HG03196 (cell line): Measurements from ENCODE around the gene TRAF5.

Experiments
- ATAC-seq: cut with Tn5 transposase; IDR thresholded peaks from one replicate; pipeline ENCODE4 v1.9.1; 2021; ENCODE audit not compliant: unreplicated experiment

TRAF5 gene

GRCh38 chr1:211327346-211327921 is 801 bp downstream of the TRAF5 start:
- ATAC-seq, result peak; percentile 36

GRCh38 chr1:211328084-211328694 is 1.6 kb downstream of the TRAF5 start:
- ATAC-seq, result no peak

GRCh38 chr1:211328866-211329475 is 2.3 kb downstream of the TRAF5 start:
- no peak for ATAC-seq

GRCh38 chr1:211329764-211330201 is 3.1 kb downstream of the TRAF5 start:
- peak; percentile 41 for ATAC-seq

- no peak for ATAC-seq
Measured at GRCh38 chr1:211330282-211330936, 3.8 kb downstream of the TRAF5 start.

- ATAC-seq, result no peak
Measured at GRCh38 chr1:211331011-211331709, 4.5 kb downstream of the TRAF5 start.

GRCh38 chr1:211332036-211332616 is 5.5 kb downstream of the TRAF5 start:
- ATAC-seq, result no peak

DNA sequence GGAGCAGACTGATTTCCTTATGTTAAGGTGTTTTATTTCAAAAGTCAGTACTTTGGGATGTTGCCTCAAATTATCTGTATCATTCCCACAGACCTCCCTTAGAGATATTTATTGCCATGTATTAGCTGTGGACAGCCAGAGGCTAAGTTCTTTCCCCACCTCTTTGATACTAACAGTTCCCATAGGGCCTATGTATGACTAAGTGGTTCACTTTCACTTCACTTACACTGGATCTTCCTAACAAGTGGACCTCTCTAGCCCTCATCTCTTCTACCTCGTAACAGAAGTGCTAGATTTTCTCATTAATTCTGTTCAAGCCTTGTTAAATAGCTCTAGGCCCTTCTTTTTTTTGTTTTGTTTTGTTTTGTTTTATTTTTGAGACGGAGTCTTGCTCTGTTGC is 6.2 kb downstream of the TRAF5 start:
- ATAC-seq, result no peak

DNA sequence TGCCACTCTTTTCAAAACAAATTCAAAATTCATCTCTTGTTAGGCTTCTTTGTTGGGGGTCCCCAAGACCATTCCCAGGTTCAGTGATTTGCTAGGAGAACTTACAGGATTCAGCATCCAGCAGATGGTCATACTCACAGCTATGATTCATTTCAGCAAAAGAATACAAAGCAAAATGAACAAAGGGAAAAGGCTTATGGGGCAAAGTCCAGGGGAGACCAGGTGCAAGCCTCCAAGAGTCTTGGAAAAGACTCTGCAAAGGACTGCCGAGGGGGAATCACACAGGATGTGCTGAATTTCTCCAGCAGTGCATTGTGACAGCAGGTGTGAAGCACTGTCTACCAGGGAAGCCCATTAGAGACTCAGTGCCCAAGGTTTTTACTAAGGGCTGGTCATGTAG is 7.3 kb downstream of the TRAF5 start:
- no peak for ATAC-seq

GRCh38 chr1:211334986-211335385 is 8.4 kb downstream of the TRAF5 start:
- ATAC-seq, result no peak

DNA sequence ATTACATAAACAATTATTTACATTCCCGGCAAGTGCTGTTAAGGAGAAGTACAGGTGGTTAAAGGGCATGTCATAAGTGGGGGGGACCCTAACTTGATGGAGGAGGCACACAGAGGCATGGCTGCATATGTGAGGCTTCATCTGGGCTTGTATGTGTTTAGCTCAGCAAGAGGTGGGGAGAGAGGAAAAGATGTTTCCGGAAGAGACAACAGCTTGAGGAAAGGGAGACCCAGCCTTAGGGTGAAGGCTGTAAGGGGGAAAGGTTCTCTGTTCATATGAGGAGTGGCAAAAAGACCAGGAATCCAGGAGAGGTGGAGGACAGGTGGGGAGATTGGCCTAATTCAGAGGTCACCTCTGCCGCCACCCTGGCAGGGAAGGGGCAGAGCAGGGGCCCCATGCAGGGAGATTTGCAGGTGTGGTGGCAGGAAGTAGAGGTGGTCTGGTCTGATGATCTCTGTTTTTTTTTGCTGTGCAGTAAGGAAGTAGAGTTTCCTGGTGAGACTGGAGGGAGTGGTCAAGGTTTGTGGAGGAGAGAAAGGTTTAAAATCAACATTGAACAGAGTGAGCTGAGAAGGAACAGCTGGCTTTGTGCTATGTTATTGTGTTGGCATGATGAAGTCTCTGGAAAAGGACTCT is 9.0 kb downstream of the TRAF5 start:
- peak; percentile 76 for ATAC-seq

DNA sequence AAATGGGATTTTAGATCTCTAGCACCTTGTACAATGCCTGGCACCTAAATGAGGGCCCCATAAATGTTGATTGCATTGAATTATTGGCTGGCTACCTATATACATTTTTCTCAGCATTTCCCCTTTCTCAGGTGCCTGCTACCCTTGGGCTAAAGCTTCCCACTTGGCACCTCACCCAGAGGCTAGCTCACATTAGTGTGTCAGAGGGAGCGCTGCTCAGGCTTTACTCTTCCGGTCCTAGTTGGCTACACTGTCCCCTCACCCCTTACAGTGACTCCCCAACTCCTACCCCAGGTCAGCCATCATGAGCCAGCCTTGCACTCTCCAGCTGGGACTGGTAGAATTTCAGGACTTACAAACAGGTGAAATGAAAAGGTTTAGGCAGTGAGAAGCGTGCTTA is 9.5 kb downstream of the TRAF5 start:
- no peak for ATAC-seq

- no peak for ATAC-seq
Measured at GRCh38 chr1:211336775-211337174, 10.1 kb downstream of the TRAF5 start.

- no peak for ATAC-seq
Measured at GRCh38 chr1:211337430-211338223, 11.0 kb downstream of the TRAF5 start.

- ATAC-seq, result no peak
Measured at GRCh38 chr1:211338224-211338620, 11.6 kb downstream of the TRAF5 start.

DNA sequence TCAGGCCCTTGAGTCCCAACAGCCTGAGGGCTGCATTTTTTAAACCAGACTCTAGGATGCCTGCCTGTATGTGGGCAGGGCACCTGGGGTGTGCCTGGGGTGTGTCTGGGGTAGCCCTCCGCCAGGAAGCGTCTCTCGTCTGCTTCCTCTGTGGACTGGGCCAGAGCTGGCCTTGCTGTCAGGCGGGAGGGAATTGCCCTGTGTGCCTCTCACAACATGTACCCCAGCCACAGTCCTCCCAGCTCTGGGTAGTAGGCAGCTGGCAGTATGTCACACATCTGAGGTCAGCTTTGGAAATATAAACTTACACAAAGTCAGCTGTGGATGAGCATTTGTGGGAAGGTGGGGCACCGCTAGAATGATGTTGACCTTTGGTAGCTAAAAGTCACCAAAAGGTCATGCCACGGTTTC is 13.0 kb downstream of the TRAF5 start:
- no peak for ATAC-seq

- ATAC-seq, result no peak
Measured at GRCh38 chr1:211340622-211341507, 14.2 kb downstream of the TRAF5 start.

DNA sequence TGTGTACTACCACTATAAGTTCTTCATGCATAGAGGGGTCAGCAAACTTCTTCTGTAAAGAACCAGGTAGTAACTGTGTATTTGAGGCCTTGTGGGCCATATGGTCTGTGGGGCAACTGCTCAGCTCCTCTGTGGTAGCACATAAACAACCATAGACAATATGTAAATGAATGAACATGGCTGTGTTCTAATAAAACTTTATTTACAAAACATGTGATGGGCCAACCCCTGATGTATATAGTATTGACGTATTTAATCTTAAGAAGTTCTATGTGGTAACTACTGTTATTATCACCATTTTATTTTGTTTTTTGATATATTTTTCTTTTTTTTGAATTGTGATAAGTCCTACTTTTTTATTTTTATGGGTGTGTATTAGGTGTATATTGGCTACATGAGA is 15.4 kb downstream of the TRAF5 start:
- no peak for ATAC-seq

- no peak for ATAC-seq
Measured at GRCh38 chr1:211343607-211344006, 17.0 kb downstream of the TRAF5 start.
